NCI-H2107 treated with DMSO at 0.1 percent for 48 hours (cell line): ENCODE results near the gene DDT.
"Not testable (repeated sequence)": the region's sequence is repeated elsewhere in the genome, so short reads cannot be mapped to it uniquely, and the experiment has no call there.

Source experiments
- DNase-seq: peaks from one replicate; lab custom pipeline; 2025; ENCODE audit not compliant: unreplicated experiment; lab: John Stamatoyannopoulos, UW

The DDT gene

DNA sequence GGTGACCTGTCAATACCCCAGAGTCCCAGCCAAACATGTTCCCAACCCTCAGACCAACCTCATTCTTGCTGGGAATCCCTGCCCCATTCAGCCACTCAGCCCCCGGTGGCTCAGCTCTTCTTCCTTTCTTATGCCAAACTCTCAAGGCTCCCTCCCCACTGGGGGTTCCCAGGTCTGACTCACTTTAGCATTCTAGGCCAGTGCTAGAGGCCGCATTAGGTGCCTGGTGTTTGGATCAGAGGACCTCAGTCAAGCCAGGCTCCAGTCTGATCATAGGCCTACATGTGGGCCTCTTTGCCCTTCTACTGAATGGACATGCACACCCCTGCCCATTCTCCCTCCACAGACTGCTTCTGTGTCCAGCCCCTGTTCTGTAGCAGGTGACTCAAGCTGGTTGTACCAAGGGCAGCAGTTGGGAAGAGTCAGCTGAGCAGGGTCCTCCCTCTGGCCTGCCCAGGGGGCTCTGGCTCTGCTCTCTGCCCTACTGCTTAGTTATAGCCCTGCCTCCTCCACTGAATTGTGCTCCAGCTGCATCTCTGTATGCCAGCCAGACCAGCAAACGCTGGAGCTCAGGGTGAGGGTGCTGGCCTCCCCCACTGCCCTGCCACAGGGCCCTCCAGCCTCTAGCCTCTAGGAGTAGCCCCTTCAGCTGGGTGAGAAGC, 15.5 kb upstream of the DDT start:
- not testable (repeated sequence) for DNase-seq

DNA sequence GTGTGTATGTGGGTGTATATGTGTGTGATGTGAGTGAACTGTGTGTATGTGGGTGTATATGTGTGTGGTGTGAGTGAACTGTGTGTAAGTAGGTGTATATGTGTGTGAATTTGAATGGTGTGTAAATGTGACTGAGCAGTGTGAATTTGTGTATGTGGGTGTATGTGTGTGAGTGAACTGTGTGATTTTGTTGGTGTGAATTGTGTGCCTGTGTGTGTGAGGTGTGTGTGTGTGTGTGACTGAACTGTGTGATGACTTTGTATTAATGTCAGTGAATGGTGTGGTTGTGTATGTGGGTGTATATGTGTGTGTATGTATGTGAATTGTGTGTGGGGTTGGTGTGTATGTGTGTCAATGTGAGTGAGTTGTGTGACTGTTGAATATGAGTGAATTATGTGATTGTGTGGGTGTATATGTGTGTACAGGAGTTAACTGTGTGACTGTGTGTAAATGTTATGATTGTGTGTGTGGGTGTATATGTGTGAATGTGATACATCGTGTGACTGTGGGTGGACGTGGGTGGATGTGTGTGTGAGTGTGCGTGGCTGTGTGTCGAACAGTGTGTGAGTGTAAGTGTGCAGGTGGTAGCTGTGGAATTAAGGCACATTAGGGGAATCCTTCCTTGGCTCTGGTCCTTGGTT, 12.4 kb upstream of the DDT start:
- DNase-seq, result not testable (repeated sequence)

DNA sequence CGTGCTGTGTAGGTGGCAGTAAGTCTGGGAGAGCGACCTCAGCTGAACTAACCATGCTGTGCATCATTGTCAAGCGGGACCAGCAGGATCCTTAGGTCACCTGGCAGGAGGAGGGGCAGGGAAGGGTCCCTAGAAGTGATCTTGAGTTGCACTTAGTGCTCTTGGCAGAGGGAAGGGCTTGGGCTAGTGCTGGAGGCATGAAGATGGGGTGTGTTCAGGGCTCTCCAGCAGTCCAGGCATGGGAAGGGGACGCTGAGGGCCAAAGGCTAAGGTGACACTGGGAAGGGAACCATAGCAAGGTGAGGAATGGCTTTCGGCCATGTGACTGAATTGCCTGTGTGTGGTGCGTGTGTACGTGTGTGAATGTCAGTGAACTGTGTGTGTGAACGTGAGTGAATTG, 11.8 kb upstream of the DDT start:
- DNase-seq, result not testable (repeated sequence)

DNA sequence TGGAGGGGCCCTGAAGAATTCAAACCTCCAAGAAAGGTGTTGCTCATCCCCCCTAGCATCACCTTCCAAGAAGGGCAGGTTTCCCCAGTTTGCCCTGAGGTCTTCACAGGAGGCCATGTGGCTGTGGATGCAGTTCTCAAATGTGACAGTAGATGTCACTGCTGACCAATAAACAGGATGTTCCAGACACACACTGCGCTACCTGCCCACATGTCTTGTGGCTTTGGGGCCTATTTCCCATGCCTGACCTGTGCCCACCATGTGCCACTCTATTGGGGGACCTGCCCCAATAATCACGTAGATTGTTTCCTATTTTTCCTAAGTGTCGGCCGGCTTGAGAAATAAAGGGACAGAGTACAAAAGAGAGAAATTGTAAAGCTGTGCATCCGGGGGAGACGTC, 10.2 kb upstream of the DDT start:
- no peak for DNase-seq

DNA sequence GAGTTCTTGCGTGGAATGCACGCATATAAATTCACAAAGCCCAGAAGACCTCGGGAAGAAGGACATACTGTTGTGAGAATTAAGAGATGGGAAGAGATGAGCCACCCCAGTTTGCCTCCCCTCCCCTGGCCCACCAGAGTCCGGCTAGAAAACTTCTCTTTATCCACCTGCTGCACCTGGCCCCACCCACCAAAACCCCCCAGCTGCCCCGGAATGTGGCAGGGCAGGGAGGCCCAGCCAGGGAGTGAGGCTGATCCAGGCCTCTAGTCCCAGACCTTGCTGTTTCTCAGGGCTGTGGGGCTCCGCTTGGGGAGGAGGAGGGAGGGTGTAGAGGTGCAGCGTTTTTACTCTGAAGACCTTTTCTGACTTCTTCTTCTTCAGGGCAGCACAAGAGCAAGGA, 6.3 kb upstream of the DDT start:
- DNase-seq, result not testable (repeated sequence)

DNA sequence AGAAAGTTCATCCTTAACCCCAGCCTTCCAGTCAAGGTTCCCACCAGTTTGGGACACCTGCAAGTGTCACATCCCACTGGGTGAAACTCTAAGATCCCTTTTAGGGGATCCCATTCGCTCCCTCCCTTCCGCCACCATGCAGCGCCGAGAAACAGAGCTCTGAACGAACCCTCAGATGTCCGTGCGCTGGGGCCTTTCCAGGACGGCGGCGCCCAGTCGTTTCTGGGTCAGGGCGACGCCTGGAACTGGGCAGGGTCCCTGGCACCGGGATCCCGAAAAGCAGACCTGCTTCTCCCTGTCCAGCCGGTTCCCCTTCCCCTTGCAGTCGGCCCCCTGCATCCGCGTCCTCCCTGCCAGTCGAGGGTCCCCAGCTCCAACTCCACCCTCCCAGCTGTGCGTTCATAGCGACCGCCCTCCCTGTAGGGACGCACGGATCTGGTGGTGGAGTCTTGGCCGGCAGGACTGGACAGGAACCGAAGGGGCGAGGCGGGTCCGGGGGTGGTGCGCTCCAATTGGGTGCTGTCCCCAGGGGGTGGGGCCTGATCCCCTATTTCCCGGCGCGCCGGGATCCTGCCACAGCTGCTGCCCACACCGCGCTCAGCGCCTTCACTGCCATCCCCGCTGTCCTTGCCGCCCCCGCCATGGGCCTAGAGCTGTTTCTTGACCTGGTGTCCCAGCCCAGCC, 5.5 kb upstream of the DDT start, which contains the start of gene GSTT2:
TSS of gene GSTT2 (plus strand) at position 578 of the 684 bp plus-strand sequence.
- DNase-seq, result not testable (repeated sequence)

DNA sequence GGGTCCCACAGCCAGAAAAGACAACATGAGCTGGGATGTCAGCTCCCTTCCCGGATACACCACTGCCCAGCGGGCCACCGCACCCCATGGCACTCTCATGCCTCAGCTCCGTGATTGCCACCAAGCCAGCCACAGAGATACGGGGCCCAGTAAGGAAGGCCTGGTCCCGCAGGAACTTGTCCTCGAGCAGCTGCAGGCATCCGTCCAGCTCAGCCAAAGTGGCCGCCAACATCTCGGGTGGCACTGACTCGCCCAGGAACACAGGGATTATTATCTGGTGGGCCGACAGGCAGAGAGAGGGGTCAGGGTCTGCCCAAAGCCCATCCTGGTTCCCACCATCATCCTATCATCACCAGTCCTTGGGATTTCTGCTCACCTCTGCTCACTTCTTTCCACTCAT, 3.1 kb upstream of the DDT start:
- not testable (repeated sequence) for DNase-seq

DNA sequence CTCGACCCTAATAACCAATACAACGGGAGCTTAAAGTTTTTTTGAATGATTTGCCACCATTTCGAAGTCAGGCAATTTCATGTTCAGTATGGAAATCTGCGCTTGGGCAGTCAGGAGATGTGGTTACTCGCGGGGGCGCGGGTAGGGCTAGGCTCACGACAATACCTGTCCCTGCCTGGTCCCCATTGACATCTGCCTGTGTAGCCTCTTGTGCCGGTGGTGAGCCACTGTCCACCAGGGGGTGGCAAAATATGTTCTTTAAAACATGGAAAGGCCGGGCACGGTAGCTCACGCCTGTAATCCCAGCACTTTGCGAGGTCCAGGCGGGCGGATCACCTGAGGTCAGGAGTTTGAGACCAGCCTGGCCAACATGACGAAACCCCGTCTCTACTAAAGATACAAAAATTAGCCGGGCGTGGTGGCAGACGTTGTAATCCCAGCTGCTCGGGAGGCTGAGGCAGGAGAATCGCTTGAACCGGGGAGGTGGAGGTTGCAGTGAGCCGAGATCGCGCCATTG, 653 bp upstream of the DDT start:
- DNase-seq, result not testable (repeated sequence)

DNA sequence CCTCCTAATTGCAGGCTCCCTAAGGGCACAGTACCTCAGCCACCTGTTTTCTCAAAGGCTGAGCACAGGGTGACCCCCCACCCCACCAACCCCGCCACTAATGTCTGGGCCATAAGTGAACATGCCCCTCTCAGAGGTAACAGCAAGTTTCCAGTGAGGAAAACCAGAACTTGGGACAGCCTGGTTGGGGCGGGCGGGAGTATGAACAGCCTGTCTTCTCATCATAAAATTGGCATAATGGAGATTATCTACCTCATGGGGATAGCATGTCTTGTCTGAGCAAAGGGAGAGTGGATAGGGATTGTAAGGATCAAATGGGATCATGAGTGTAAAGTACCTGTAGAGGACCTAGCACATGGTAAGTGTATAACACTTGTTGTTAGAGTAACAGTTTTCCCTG, 2.3 kb downstream of the DDT start:
- DNase-seq, result not testable (repeated sequence)

DNA sequence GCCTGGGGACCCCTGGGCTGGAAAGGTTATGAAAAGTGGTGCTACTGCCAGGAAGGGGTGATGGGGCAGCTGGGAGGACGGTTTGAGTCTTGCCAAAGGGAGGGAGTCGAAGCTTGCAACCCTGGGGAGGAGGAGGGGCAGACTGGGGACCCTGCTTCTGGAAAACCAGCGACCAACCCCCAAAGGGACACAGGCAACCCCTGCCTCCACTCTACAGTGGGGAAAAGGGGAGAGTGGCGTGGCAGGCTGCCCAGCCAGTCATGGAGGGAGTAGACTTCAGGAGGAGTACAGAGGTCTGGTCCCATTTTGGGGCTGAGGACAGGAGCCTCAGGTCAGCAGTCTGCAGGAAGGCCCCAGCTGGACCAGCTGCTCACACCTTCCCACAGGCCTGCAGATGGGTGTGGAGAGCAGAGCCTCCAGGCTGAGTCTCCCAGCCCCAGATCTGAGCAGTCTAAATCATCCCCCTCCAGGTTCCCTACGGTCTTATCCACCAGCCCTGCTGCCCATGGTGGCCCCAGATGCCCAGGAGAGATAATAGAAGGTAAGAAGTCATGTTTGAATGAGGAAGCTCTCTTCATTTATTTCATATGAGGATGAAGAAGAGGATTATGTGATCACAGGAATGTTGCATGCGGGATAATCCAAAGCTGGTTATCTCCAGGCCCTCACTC, 3.3 kb downstream of the DDT start:
- DNase-seq, result no peak

DNA sequence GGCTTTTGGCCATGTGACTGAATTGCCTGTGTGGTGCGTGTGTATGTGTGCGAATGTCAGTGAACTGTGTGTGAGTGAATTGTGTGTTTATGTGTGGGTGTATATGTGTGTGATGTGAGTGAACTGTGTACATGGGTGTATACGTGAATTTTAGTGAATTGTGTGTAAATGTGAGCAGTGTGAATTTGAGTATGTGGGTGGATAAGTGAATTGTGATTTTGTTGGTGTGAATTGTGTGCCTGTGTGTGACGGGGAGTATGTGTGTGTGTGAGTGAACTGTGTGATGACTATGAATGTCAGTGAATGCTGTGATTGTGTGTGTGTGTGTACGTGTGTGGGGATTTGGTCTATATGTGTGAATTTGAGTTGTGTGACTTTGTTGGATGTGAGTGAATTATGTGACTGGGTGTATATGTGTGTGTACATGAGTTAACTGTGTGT, 4.0 kb downstream of the DDT start:
- no peak for DNase-seq

DNA sequence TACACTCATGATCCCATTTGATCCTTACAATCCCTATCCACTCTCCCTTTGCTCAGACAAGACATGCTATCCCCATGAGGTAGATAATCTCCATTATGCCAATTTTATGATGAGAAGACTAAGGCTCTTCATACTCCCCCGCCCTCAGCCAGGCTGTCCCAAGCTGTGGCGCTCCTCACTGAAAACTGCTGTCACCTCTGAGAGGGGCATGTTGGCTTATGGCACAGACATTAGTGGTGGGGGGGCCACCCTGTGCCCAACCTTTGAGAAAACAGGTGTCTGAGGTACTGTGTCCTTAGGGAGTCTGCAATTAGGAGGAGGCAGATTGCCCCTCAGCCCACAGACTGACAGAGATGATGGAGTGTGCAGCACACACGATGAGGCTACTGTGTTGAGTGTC, 5.2 kb downstream of the DDT start:
- DNase-seq, result no peak

DNA sequence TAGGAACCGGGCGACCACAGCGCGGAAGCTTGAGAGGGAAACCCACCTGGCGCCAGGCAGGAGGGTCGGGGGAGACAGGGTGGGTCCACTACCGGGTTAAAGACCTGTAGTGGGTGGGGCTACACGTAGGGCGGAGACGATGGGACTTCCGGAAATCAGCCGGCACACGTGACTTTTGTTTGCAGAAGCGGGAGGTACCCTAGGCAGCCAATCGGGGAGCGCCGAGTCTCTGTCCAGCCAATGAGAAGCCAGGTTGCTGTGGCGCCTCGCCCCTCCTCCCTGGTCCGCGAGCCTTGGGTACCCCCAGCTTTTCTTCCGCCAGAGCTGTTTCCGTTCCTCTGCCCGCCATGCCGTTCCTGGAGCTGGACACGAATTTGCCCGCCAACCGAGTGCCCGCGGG, 7.7 kb downstream of the DDT start, which contains the start of gene DDTL:
TSS of gene DDTL (plus strand) at position 321 of the 400 bp plus-strand sequence. CDS start at position 348, 27 bp downstream.
- not testable (repeated sequence) for DNase-seq

DNA sequence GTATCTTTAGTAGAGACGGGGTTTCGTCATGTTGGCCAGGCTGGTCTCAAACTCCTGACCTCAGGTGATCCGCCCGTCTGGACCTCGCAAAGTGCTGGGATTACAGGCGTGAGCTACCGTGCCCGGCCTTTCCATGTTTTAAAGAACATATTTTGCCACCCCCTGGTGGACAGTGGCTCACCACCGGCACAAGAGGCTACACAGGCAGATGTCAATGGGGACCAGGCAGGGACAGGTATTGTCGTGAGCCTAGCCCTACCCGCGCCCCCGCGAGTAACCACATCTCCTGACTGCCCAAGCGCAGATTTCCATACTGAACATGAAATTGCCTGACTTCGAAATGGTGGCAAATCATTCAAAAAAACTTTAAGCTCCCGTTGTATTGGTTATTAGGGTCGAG, 8.1 kb downstream of the DDT start:
- DNase-seq, result not testable (repeated sequence)

DNA sequence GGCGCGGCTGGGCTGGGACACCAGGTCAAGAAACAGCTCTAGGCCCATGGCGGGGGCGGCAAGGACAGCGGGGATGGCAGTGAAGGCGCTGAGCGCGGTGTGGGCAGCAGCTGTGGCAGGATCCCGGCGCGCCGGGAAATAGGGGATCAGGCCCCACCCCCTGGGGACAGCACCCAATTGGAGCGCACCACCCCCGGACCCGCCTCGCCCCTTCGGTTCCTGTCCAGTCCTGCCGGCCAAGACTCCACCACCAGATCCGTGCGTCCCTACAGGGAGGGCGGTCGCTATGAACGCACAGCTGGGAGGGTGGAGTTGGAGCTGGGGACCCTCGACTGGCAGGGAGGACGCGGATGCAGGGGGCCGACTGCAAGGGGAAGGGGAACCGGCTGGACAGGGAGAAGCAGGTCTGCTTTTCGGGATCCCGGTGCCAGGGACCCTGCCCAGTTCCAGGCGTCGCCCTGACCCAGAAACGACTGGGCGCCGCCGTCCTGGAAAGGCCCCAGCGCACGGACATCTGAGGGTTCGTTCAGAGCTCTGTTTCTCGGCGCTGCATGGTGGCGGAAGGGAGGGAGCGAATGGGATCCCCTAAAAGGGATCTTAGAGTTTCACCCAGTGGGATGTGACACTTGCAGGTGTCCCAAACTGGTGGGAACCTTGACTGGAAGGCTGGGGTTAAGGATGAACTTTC, 13.0 kb downstream of the DDT start, which contains the start of gene GSTT2B:
TSS of gene GSTT2B (minus strand) at position 112 of the 688 bp plus-strand sequence. CDS start at position 48, 64 bp downstream.
- DNase-seq, result not testable (repeated sequence)

DNA sequence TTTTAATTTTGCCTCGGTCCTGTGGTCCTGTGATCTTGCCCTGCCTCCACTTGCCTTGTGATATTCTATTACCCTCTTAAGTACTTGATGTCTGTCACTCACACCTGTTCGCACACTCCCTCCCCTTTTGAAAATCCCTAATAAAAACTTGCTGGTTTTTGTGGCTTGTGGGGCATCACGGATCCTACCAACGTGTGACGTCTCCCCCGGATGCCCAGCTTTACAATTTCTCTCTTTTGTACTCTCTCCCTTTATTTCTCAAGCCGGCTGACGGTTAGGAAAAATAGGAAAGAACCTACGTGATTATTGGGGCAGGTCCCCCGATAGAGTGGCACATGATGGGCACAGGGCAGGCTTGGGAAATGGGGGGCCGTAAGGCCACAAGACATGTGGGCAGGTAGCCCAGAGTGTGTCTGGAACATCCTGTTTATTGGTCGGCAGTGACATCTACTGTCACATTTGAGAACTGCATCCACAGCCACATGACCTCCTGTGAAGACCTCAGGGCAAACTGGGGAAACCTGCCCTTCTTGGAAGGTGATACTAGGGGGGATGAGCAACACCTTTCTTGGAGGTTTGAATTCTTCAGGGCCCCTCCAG, 17.8 kb downstream of the DDT start:
- DNase-seq, result peak; percentile 10

DNA sequence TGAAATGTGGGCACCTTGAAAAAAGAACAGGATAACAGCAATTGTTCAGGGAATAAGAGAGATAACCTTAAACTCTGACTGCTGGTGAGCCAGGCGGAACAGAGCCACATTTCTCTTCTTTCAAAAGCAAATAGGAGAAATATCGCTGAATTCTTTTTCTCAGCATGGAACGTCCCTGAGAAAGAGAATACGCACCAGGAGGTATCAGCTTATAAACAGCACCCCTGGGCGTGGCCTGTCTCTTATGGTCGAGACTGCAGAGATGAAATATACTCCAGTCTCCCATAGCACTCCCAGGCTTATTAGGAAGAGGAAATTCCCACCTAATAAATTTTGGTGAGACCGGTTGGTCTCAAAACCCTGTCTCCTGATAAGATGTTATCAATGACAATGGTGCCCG, 18.4 kb downstream of the DDT start:
- not testable (repeated sequence) for DNase-seq

DNA sequence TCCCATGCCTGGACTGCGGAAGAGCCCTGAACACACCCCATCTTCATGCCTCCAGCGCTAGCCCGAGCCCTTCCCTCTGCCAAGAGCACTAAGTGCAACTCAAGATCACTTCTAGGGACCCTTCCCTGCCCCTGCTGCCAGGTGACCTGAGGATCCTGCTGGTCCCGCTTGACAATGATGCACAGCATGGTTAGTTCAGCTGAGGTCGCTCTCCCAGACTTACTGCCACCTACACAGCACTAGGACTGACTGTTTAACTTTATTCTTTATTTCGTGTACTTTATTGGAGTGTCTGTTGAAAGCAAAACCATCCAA, 19.3 kb downstream of the DDT start:
- DNase-seq, result not testable (repeated sequence)

DNA sequence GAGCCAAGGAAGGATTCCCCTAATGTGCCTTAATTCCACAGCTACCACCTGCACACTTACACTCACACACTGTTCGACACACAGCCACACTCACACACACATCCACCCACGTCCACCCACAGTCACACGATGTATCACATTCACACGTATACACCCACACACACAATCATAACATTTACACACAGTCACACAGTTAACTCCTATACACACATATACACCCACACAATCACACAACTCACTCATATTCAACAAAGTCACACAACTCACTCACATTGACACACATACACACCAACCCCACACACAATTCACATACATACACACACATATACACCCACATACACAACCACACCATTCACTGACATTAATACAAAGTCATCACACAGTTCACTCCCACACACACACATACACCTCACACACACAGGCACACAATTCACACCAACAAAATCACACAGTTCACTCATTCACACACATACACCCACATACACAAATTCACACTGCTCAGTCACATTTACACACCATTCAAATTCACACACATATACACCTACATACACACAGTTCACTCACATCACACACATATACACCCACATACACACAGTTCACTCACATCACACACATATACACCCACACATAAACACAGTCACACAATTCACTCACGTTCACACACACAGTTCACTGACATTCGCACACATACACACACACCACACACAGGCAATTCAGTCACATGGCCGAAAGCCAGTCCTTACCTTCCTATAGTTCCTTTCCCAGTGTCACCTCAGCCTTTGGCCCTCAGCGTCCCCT, 19.8 kb downstream of the DDT start:
- not testable (repeated sequence) for DNase-seq
